MM.1S (cell line): ENCODE data around the gene NCOA4.

Experiments
- DNase-seq: peaks from one replicate; pipeline ENCODE4 v3.0.0-alpha.2; 2015
- H2AFZ ChIP-seq: fragments of 300-600 bp; sonication (generic); 2 replicates; pipeline ENCODE4 v1.6.0; 2016; ENCODE audit warnings: antibody characterized with exemption, low read length
- H3F3A ChIP-seq: fragments of 300-600 bp; sonication (generic); 2 replicates; pipeline ENCODE4 v1.6.1; 2016; ENCODE audit warnings: mild to moderate bottlenecking, antibody characterized with exemption, low read length, moderate library complexity, mixed read lengths; ENCODE audit not compliant: insufficient read depth
- H3K27ac ChIP-seq: fragments of 300-600 bp; sonication (generic); 2 replicates; pipeline ENCODE4 v1.5.1; 2016; ENCODE audit warnings: mild to moderate bottlenecking, low read length
- H3K27me3 ChIP-seq: fragments of 300-600 bp; sonication (generic); replicated peaks from 2 replicates; pipeline ENCODE4 v1.6.0; 2016; ENCODE audit warnings: low read length; ENCODE audit not compliant: insufficient read depth
- H3K36me3 ChIP-seq: fragments of 300-600 bp; sonication (generic); replicated peaks from 2 replicates; pipeline ENCODE4 v1.6.1; 2016; ENCODE audit warnings: mild to moderate bottlenecking, low read length, mixed read lengths; ENCODE audit not compliant: insufficient read depth
- H3K4me1 ChIP-seq: fragments of 300-600 bp; sonication (generic); 2 replicates; pipeline ENCODE4 v1.6.1; 2016; ENCODE audit warnings: low read length, mixed read lengths
- H3K4me2 ChIP-seq: fragments of 300-600 bp; sonication (generic); 2 replicates; pipeline ENCODE4 v1.6.0; 2016; ENCODE audit warnings: low read depth, low read length
- H3K4me3 ChIP-seq: fragments of 300-600 bp; sonication (generic); 2 replicates; pipeline ENCODE4 v1.5.1; 2016; ENCODE audit warnings: low read length, mixed read lengths
- H3K79me2 ChIP-seq: fragments of 300-600 bp; sonication (generic); 2 replicates; pipeline ENCODE4 v1.6.1; 2016; ENCODE audit warnings: mixed run types, low read length, mixed read lengths
- H3K9ac ChIP-seq: fragments of 300-600 bp; sonication (generic); 2 replicates; pipeline ENCODE4 v1.6.1; 2016; ENCODE audit warnings: low read length, mixed read lengths
- H3K9me2 ChIP-seq: fragments of 300-600 bp; sonication (generic); replicated peaks from 2 replicates; pipeline ENCODE4 v1.6.1; 2016; ENCODE audit warnings: mild to moderate bottlenecking, low read length, mixed read lengths; ENCODE audit not compliant: insufficient read depth
- H3K9me3 ChIP-seq: fragments of 300-600 bp; sonication (generic); replicated peaks from 2 replicates; pipeline ENCODE4 v1.6.1; 2016; ENCODE audit warnings: mild to moderate bottlenecking, low read length, mixed read lengths; ENCODE audit not compliant: insufficient read depth
- H4K20me1 ChIP-seq: fragments of 300-600 bp; sonication (generic); 2 replicates; pipeline ENCODE4 v1.6.1; 2016; ENCODE audit warnings: mild to moderate bottlenecking, low read length, moderate library complexity, mixed read lengths; ENCODE audit not compliant: insufficient read depth
- EZH2 ChIP-seq: fragments of 300-600 bp; sonication (generic); optimal IDR thresholded peaks from 2 replicates; pipeline ENCODE3; 2017; ENCODE audit warnings: low read depth, mild to moderate bottlenecking, antibody characterized with exemption, low read length, mixed read lengths
- EZH2phosphoT487 ChIP-seq: fragments of 300-600 bp; sonication (generic); IDR thresholded peaks from 2 replicates; pipeline ENCODE4 v1.6.1; 2018; ENCODE audit warnings: antibody characterized with exemption, low read length
- TF ChIP-seq, protein P1 (sequence below): fragments of 300-600 bp; sonication (generic); IDR thresholded peaks from 2 replicates; pipeline ENCODE4 v1.5.1; 2016; ENCODE audit warnings: antibody characterized with exemption, low read length, mixed read lengths

Gene NCOA4

DNA sequence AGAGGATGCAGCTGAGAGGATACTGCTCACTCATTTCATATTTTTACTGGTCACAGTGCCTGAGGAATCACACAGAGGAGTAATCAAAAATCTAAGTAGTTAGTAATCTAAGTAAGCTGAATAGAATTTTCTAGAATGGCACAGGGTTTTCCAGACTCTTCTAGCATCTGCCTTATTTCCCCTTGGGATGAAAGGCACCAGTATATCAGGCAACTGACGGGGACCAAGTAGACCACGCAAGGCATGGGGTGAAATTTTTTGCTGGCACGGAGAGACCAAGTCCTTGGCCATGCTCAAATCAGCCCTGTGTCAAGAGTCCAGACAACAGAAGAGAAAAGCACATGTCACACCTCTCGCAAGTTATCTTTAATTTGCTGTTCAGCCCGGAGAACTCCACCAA, 14.2 kb downstream of the NCOA4 start:
- no peak overlapping the region for H3K4me2 ChIP-seq
- TF ChIP-seq EZH2phosphoT487, result no peak
- TF ChIP-seq, protein P1, sequence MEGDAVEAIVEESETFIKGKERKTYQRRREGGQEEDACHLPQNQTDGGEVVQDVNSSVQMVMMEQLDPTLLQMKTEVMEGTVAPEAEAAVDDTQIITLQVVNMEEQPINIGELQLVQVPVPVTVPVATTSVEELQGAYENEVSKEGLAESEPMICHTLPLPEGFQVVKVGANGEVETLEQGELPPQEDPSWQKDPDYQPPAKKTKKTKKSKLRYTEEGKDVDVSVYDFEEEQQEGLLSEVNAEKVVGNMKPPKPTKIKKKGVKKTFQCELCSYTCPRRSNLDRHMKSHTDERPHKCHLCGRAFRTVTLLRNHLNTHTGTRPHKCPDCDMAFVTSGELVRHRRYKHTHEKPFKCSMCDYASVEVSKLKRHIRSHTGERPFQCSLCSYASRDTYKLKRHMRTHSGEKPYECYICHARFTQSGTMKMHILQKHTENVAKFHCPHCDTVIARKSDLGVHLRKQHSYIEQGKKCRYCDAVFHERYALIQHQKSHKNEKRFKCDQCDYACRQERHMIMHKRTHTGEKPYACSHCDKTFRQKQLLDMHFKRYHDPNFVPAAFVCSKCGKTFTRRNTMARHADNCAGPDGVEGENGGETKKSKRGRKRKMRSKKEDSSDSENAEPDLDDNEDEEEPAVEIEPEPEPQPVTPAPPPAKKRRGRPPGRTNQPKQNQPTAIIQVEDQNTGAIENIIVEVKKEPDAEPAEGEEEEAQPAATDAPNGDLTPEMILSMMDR, result no peak
- TF ChIP-seq EZH2, result no peak
- H3K27ac ChIP-seq, result no peak overlapping the region
- no peaks in the 10 kb centered on the region for H3K9me3 ChIP-seq
- H3K4me3 ChIP-seq, result no peak overlapping the region
- no peak overlapping the region for H2AFZ ChIP-seq
- H3K36me3 ChIP-seq, result peaks cover 16% of the 10 kb centered on the region; the same call in 1 of the 2 replicates
- no peaks in the 10 kb centered on the region for H3K27me3 ChIP-seq
- peaks cover 4% of the 10 kb centered on the region; the same call in 1 of the 2 replicates for H3F3A ChIP-seq
- H3K9ac ChIP-seq, result no peak overlapping the region
- no peaks in the 10 kb centered on the region for H3K9me2 ChIP-seq
- H3K4me1 ChIP-seq, result no peaks in the 10 kb centered on the region
- H3K79me2 ChIP-seq, result peaks cover 87% of the 10 kb centered on the region
- peaks cover 40% of the 10 kb centered on the region for H4K20me1 ChIP-seq
- no peak for DNase-seq

DNA sequence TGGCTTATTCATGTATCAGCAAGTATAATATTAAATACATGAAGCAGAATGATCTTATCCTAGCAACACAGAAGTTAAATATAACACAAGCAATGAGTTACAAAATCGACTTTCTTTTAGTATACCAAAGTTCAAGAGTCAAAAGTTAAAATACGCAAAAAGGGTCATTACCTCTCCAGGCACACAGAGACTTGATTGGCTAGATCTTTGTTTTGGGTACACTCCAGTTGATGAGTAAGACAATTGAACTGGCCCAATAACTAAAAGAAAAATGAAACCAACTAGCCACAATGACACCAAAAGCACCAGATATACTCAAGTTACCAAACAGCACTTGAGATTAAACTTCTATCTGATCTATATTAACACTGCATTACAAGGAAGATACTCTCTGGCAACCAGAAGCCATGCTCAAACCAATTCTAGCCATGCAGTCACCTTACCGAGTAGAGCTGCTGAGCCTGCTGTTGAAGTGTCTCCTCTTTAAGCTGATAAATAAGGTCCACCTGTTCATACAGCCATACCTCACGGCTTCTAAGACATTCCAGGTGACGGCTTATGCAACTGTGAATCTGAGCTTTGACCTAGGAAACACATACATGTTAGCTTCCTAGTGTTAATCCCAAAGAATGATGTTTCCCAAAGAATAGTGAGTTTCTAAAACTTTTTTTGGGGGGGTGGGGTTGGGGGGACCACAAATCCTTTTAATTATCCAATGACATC, 15.6 kb downstream of the NCOA4 start:
- H3K27me3 ChIP-seq, result no peaks in the 10 kb centered on the region
- no peak overlapping the region for H3K27ac ChIP-seq
- H3K4me3 ChIP-seq, result no peak overlapping the region
- H3K4me1 ChIP-seq, result no peaks in the 10 kb centered on the region
- H3K9me2 ChIP-seq, result no peaks in the 10 kb centered on the region
- peaks cover 27% of the 10 kb centered on the region for H4K20me1 ChIP-seq
- H3K9me3 ChIP-seq, result no peaks in the 10 kb centered on the region
- TF ChIP-seq, protein P1, result no peak
- H3K79me2 ChIP-seq, result peaks cover 78% of the 10 kb centered on the region
- no peak overlapping the region for H3K9ac ChIP-seq
- no peak overlapping the region for H3K4me2 ChIP-seq
- no peak for DNase-seq
- peaks cover 21% of the 10 kb centered on the region; the same call in 1 of the 2 replicates for H3K36me3 ChIP-seq
- no peak overlapping the region for H2AFZ ChIP-seq
- H3F3A ChIP-seq, result peaks cover 4% of the 10 kb centered on the region; the same call in 1 of the 2 replicates

DNA sequence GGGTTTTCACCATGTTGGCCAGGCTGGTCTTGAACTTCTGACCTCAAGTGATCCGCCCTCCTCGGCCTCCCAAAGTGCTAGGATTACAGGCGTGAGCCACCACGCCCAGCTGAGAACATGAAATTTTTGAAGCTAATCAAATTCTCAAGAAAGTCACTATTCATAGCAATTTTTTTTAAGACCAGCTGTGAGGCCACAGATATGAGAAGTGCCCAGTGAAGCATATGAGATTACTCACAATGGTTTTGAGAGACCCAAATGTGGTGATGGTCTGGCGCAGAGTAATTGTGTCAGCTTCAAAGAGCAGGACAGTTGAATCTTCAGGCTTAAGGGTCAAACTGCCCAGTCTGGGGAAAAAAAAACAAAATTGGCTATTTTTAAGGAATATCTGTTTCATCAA, 16.2 kb downstream of the NCOA4 start:
- Histone ChIP-seq H3K27me3 (no peaks in the 10 kb centered on the region), H3K9me3 (no peaks in the 10 kb centered on the region), H3K36me3 (peaks cover 28% of the 10 kb centered on the region; the same call in 1 of the 2 replicates), H4K20me1 (peaks cover 21% of the 10 kb centered on the region), H3K4me3 (no peak overlapping the region), H3K9me2 (no peaks in the 10 kb centered on the region), H3K4me1 (no peaks in the 10 kb centered on the region), H3K9ac (no peak overlapping the region), H3F3A (no peaks in the 10 kb centered on the region), H3K4me2 (no peak overlapping the region), H3K79me2 (peaks cover 78% of the 10 kb centered on the region), H2AFZ (no peak overlapping the region), H3K27ac (no peak overlapping the region)
- TF ChIP-seq, protein P1, result no peak
- TF ChIP-seq EZH2, result no peak
- TF ChIP-seq EZH2phosphoT487, result no peak
- no peak for DNase-seq
